HG02610 (cell line): ENCODE data around the gene HSBP1L1.

Source experiments
- ATAC-seq: cut with Tn5 transposase; IDR thresholded peaks from one replicate; pipeline ENCODE4 v1.9.1; 2021; ENCODE audit warnings: mild to moderate bottlenecking, moderate library complexity; ENCODE audit not compliant: unreplicated experiment

Gene HSBP1L1

DNA sequence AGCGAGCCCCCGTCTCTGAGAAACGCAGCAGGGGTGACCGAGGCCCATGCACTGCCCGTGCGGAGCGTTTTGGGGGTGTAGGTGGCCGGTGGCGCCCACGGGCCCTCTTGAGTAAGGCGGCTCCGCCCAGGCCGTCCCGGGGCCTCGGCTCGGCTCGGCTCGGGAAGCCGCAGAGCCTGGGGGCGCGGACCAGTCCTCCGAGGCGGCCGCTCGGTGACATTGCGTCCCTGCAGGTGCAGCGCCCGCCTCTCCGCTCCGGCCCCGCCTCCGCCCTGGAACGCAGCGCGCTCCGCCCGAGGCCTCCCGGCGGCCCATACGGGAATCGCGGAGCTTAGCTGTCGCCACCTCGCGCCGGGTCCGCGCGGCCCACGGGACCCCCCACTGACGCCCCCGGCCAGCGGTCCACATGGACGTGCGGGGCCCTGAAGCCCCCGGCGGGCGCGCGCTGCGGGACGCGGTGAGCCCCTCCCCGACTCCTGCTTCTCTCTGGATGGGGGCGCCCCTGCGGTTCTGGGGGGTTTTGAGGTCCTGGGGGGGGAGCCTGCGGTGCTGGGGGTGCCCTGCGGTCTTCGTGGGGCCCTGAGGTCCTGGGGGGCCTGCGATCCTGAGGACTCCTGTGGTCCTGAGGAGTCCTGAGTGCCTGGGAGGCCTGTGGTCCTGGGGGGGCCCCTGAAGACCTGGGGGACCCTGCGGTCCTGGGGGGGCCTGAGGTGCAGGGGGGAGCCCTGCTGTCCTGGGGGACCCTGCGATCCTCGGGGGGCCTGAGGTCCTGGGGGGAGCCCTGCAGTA, at the start of gene HSBP1L1:
TSS of gene HSBP1L1 (plus strand) at position 314 of the 789 bp plus-strand sequence. CDS start at position 407, 93 bp downstream.
- peak; percentile 73 for ATAC-seq

- no peak for ATAC-seq
Observed at GRCh38 chr18:79915161-79916127, 49.0 kb upstream of the HSBP1L1 start.

GRCh38 chr18:79916128-79916494, 48.3 kb upstream of the HSBP1L1 start:
- ATAC-seq: no peak

DNA sequence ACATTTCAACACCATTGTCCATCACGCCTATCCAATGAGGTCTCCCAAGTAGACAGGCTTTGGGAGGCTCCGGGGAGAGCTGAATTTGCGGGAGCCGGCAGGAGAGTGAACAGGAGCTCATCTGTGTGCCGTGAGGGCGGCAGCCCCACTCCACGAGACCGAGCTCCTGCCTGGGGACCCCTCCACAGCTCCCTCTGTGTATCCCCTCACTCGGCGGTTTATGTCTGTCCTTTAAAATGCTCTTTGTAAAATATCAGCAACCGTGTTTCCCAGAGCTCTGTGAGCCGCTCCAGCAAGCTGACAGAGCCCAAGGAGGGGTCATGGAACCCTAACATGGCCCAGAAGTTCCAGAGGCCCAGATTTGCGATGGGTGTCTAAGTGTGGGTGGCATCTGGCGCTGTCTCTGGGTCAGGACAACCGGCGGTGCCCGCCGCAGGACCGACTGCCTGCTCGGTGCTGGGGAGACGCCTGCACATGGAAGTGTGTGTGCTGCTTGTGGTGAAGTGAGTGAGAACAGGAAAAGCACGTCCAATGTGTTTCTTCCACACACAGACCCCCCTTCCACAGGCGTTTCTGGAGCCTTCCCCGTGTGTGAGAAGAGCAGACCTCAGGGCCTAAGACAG, 47.8 kb upstream of the HSBP1L1 start:
- no peak for ATAC-seq

DNA sequence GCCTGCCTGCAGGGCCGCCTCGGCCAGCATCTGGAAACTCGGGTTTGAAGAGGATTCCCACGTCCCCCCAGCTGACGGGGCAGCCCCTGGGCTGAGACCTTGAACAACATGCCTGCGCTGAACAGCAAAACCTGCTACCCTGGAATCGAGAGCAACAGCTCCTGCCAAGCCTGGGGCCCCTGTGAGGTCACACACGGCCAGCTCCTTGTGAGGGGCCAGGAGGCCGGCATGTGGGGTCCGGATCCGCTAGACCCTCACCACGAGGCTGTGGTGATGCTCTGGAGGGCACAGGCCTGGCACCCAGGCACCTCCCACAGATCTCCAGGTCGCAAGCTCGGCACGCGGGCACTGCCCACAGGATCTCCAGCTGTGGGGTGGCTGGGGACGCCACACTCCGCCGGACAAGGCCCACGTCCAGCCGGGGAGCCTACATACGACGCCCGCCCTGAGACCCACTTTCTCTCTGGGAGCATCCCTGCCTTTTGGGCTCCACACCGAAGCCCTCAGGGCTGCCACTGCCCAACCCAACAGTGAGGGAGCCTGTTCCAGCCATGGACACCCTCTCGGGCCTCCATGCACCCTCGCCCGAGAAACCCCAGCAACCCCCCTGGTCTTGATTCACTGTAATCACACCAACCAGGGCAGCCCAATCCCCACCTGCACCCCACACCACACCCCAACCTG, 47.1 kb upstream of the HSBP1L1 start:
- no peak for ATAC-seq

DNA sequence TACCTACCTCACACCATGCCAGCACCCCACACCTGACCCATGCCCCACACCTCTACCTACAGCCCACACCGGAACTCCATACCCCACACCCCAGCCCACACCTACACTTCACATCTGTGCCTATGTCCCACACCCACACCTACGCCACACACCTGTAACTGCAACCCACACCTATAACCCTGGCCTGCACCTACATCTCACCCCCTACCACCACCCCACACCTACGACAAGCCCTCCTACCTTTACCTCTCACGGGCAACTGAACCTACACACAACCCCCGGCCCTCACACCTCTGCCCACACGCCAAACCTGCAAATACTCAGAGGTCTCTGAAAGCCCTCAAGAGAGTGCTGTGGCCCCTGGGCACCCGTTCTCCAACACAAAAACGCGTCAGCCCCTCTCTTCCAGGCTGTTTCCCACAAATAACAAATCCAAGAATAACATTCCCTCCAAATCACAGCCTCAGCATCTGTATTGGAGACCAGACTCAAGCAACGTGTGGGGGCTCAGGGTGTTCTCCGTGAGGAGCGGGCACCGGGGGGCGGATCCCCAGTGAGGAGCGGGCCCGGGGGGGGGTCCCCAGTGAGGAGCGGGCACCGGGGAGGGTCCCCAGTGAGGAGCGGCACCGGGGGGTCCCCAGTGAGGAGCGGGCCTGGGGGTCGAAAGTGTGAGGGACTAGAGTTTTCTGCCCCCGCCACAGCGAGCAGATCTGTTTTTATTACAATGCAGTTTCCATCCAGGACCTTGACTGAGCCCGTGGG, 46.4 kb upstream of the HSBP1L1 start:
- ATAC-seq: no peak

GRCh38 chr18:79918615-79919011, 45.8 kb upstream of the HSBP1L1 start:
- ATAC-seq: no peak

DNA sequence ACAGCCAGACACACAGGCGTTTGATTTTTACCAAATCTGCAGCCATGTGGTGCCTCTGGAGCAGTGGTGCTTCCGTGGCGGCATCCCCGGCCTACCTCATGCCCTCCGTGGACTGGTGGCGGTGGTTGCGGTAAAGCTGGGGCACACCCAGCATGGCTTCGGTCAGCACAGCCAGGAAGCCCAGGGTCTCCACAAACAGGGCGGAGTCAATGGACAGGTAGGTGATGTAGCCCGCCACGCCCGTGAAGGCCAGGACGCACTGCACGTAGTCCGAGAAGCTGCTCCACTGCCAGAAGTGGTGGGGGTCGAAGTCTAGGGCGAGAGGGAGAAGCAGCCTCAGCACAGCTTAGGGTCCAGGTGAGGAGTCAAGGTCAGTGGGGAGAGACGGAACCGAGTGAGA, 45.4 kb upstream of the HSBP1L1 start:
- ATAC-seq: no peak

GRCh38 chr18:79921984-79922965, 42.2 kb upstream of the HSBP1L1 start:
- ATAC-seq: no peak

DNA sequence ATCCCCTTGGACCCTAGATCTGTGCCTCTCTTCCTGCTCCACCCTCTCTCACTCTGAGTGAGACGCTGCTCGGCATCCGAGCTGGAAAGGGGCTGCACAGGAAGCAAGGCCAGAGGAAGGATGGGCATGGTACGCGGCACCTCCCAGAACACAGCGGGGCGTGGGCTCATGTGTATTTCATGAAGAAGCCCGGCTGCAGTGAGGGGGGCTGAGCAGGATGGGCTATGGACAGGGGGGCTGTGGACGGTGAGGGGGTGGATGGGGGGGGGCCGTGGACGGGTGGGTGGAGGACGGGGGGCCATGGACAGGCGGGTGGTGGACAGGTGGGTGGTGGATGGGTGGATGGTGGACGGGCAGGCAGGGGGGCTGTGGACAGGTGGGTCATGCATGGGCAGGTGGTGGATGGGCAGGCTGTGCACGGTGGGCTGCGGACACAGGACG, 41.5 kb upstream of the HSBP1L1 start:
- no peak for ATAC-seq

DNA sequence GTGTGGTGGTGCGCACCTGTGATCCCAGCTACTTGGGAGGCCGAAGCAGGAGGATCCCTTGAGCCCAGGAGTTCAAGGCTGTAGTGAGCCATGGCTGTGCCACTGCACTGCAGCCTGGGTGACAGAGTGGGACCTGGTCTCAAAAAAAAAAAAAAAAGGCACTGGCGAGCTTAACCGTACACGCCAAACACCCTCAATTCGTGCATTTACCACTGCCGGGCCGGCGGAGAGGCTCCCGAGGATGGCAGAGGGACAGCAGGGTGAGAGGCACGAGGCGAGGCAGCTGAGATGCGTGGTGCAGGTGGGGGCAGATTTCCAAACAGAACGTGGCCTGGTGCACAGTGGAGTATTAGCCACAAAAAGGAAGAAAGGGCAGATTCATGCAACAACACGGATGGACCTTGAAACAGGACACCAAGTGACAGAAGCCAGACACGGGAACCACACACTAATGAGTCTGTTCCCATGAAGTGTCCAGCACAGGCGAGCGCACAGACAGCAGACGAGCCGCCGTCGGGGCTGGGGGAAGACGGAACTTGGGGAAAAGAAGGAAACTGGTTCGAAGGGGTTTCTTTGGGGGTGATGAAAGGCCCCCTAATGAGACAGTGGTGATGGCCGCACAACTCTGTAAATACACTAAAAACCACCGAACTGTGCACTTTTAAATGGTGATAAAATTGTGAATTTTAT, 40.4 kb upstream of the HSBP1L1 start:
- no peak for ATAC-seq

DNA sequence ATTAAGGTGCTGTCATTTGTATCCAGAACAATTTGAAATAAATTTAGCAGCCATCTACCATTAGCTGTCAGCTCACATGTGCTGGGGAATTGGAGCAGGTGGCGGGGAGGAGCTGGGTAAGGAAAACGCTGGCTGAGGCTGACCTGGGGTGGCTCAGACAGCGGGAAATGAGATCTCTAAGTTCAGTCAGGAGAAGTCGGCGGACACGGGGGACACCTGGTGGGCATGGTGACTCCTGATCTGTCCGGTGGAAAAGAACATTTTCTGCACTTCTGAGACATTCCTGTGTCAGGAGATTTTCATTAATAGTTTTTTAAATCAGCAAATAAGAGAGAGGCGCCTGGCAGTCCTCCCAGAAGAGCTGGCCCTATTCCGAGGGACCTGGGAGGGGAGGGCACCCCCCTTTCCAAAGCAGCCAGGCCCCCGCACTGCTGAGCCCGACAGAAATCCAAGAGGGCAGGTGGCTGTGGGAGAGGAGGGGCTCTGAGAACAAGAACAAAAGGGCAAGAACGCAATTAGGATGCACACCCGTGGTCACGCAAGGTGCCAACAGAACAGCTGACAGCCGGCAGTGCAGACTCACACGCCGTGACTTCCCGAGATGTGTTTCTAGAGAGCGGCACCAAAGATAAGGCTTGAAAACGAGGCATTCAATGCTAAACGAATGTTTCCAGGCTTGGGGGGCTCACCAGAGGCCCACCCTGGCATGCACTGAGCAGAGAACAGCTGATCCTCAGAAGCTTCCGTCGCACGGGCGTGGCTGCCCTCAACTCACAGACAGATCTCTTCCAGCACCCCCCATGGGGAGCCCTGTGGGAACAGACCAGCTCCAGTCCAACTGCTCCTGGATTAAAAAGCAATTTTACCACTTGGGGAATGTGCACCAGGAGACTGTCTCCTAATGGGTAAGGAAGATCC, 39.4 kb upstream of the HSBP1L1 start:
- no peak for ATAC-seq

GRCh38 chr18:79926306-79926705, 38.1 kb upstream of the HSBP1L1 start:
- ATAC-seq: no peak

DNA sequence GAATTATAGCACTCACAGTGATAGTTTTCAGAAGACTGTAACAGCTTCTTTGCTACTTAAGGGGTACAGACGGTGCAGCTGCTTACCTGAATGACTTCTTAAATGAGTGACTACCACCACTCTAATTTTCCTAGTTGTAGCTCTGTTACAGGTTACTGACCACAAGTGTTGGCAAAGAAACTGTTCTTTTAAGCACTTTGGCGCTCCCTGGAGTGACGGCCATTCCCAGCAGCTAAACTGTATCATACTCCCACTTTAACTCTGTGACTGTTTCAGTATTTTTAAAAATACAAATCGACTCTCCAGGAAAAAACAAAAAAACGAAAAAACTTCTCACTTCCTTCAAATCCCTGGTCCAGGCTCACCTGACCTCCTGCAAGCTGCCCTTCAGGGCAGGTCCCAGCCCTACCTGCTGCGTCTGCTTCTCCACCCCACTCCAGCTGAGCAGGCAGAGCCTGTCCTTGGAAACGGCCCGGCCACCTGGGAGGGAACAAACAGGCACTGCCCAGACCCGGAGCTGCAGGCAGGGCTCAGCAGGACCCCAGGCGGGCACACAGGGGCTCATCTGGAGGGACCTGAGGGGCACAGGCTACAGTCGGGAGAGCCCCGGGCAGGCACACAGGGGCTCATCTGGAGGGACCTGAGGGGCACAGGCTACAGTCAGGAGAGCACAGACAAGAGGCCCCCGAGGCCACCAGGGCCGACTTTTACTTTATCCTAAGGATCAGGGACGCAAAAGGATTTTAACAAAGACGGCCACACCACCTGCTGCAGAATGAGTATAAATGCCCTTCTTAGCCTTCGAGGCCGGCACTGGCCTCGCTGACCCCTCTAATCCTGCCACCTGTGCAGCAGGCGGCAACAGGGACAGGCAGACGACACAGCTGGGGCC, 37.5 kb upstream of the HSBP1L1 start:
- no peak for ATAC-seq

DNA sequence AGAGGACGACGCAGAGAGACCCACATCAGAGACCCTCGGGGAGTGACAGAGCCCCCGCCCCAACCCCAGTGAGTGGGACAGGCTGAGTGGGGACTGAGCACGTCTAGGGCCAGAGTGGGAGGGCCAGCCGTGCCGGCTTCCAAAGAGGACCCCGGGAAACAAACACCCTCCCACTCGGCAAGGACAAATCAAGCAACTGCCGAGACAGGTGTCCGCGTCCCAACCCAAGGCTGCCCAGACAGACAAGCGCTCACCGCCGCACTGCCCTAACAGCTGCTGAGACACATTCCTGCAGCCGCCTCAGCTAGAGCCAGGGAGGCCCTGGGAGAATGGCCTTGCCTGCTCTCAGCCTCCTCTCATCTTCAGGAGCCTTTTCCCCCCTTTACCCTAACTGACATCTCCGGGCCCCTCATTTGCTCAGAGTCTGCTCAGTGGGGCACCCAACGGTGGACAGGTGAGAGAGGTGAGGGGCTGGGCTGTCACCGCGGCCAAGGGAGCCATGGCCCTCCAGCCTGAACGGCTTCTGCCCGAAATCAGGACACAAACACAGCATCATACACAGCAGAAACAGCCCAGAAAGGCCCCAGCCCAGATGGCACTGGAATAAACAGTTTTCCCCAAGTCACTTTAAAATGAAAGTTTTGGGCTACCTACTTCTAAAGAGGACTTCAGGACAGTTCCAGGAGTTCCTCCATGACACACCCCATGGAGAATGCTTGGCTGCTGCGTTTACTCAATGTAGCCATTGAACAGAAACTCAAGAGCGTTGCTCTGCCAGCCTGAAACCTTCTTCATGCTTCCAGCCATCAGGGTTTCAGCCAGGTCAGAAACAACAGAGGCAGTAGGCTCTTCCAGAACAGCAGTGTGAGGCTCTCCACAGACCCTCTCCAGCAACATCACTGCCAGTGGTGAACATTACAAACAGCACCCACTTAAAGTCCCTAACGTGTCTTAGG, 36.6 kb upstream of the HSBP1L1 start:
- no peak for ATAC-seq
